Activated gamma-delta T cell treated with anti-CD3 and anti-CD28 coated beads, Interleukin-2, amount 50 U/mL, for 16 hours (primary cell): Measurements from ENCODE around the gene UBAP1L.
"Not testable (repeated sequence)": the region's sequence is repeated elsewhere in the genome, so short reads cannot be mapped to it uniquely, and the experiment has no call there.

Experiments
- DNase-seq: peaks from one replicate; pipeline ENCODE4 v3.0.0-alpha.2; 2020; ENCODE audit warnings: low read depth

UBAP1L gene

GRCh38 chr15:65044218-65044617 lies 70.8 kb downstream of the UBAP1L start:
- not testable (repeated sequence) for DNase-seq

GRCh38 chr15:65042776-65043327 lies 72.1 kb downstream of the UBAP1L start:
- DNase-seq: no peak
